Measurements from ENCODE around the gene SLC24A1. TPM values are rescaled to one million over a fixed set of nuclear protein-coding genes. Genes with fewer than 3 reads are reported as not detected.

The SLC24A1 gene
- total RNA-seq, 3 donors from 2014 or later: 9.5 to 12.3 (median 10.7) TPM

GRCh38 chr15:65641768-65642475 is 20.2 kb downstream of the SLC24A1 start:
- no peak overlapping the region for H3K4me3 ChIP-seq
- TF ChIP-seq, protein P1, sequence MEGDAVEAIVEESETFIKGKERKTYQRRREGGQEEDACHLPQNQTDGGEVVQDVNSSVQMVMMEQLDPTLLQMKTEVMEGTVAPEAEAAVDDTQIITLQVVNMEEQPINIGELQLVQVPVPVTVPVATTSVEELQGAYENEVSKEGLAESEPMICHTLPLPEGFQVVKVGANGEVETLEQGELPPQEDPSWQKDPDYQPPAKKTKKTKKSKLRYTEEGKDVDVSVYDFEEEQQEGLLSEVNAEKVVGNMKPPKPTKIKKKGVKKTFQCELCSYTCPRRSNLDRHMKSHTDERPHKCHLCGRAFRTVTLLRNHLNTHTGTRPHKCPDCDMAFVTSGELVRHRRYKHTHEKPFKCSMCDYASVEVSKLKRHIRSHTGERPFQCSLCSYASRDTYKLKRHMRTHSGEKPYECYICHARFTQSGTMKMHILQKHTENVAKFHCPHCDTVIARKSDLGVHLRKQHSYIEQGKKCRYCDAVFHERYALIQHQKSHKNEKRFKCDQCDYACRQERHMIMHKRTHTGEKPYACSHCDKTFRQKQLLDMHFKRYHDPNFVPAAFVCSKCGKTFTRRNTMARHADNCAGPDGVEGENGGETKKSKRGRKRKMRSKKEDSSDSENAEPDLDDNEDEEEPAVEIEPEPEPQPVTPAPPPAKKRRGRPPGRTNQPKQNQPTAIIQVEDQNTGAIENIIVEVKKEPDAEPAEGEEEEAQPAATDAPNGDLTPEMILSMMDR (IDR thresholded peaks at IDR 0.05): no peak
- TF ChIP-seq POLR2A (IDR thresholded peaks at IDR 0.05) (no peak), POLR2AphosphoS5 (IDR thresholded peaks at IDR 0.05) (no peak)
- no peaks in the 10 kb centered on the region for H3K4me1 ChIP-seq
- no peak overlapping the region for H3K27ac ChIP-seq
- no peaks in the 10 kb centered on the region for H3K36me3 ChIP-seq
- intact Hi-C loops (cut with DNase I; ENCODE audit: low total_unique reads): no loop called here
- no peaks in the 10 kb centered on the region for H3K9me3 ChIP-seq
- DNase-seq (ENCODE audit: low spot score in 2 of 2): no peak
- H3K27me3 ChIP-seq: no peaks in the 10 kb centered on the region

GRCh38 chr15:65642594-65642993 is 20.9 kb downstream of the SLC24A1 start:
- TF ChIP-seq, protein P1 (IDR thresholded peaks at IDR 0.05): no peak
- no peak for TF ChIP-seq POLR2AphosphoS5 (IDR thresholded peaks at IDR 0.05)
- Histone ChIP-seq H3K9me3 (no peaks in the 10 kb centered on the region), H3K36me3 (no peaks in the 10 kb centered on the region), H3K4me3 (no peak overlapping the region), H3K27ac (no peak overlapping the region), H3K4me1 (no peaks in the 10 kb centered on the region), H3K27me3 (no peaks in the 10 kb centered on the region)
- DNase-seq (ENCODE audit: low spot score in 2 of 2): no peak
- intact Hi-C loops (cut with DNase I; ENCODE audit: low total_unique reads): no loop called here

DNA sequence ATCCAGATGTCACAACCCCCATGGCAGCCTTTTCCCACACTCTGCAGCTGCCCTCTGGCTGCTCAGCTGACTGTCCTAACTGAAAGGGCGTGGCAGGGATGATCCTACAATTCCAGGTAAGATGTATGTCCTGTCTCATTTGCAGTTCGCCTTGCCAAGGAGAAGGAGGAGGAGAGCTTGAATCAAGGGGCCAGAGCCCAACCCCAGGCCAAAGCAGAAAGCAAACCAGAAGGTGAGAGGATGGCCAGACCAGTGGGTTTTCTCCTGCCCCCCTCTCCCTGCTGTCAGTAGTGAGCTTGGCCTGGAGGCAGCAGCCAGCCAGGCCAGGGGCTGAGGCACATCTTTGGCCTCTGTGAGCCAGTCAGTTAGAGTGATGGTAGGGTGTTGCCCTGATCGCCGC is 22.5 kb downstream of the SLC24A1 start:
- Histone ChIP-seq H3K27me3 (no peaks in the 10 kb centered on the region), H3K9me3 (no peaks in the 10 kb centered on the region), H3K4me1 (no peaks in the 10 kb centered on the region), H3K4me3 (no peak overlapping the region), H3K36me3 (no peaks in the 10 kb centered on the region), H3K27ac (no peak overlapping the region)
- DNase-seq (ENCODE audit: low spot score in 2 of 2): no peak
- no peak for TF ChIP-seq POLR2AphosphoS5 (IDR thresholded peaks at IDR 0.05)
- TF ChIP-seq POLR2A (IDR thresholded peaks at IDR 0.05): no peak
- TF ChIP-seq, protein P1 (IDR thresholded peaks at IDR 0.05): no peak
- intact Hi-C loops (cut with DNase I; ENCODE audit: low total_unique reads): no loop called here

DNA sequence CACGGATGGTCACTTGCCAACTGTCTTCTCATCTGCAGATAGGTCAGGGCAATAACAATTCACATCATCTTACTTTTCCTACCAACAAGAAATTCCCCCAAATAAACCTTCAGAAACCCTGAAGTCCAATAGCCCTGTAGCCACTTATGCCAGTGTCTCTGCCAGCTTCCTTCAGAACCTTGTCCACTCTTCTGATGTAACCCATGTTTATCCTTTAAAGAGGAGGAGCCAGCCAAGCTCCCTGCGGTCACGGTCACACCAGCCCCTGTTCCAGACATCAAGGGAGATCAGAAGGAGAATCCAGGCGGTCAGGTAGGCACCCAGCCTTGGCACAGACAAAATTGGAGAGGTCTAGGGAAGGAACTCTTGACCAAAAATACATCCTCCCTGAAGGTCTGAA is 23.7 kb downstream of the SLC24A1 start:
- intact Hi-C loops (cut with DNase I; ENCODE audit: low total_unique reads): loop anchor here (5.0 kb wide), 1 partner anchor 632 kb away; no protein-coding TSS in a partner anchor
- Histone ChIP-seq H3K27ac (no peak overlapping the region), H3K4me1 (no peaks in the 10 kb centered on the region), H3K36me3 (no peaks in the 10 kb centered on the region), H3K27me3 (no peaks in the 10 kb centered on the region), H3K4me3 (no peak overlapping the region), H3K9me3 (no peaks in the 10 kb centered on the region)
- TF ChIP-seq POLR2AphosphoS5 (IDR thresholded peaks at IDR 0.05) (no peak), POLR2A (IDR thresholded peaks at IDR 0.05) (no peak)
- TF ChIP-seq, protein P1 (IDR thresholded peaks at IDR 0.05): no peak
- no peak for DNase-seq (ENCODE audit: low spot score in 2 of 2)

DNA sequence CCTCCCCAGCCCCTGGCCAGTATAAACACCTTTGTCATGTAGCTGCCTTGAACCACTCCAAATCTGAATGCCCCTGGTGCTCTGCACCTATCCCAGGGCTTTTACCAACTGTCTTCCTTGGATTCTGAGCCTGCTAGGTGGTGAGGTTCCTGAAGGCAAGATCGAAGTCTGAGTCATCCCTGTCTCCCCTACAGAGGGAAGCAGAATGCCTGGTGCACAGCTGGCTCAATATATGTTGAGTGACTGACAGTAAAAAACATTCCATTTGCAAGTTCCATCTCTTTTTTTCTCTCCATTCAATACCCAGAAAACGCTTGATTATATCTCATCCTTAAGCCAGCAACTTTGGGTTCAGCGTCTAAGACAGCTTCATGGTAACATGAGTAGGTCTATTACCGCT is 24.7 kb downstream of the SLC24A1 start:
- Histone ChIP-seq H3K36me3 (no peaks in the 10 kb centered on the region), H3K27me3 (no peaks in the 10 kb centered on the region), H3K4me1 (peaks cover 0 to under 1% of the 10 kb centered on the region in 2 donors), H3K4me3 (no peak overlapping the region), H3K9me3 (no peaks in the 10 kb centered on the region), H3K27ac (no peak overlapping the region)
- no peak for TF ChIP-seq POLR2A (IDR thresholded peaks at IDR 0.05)
- TF ChIP-seq POLR2AphosphoS5 (IDR thresholded peaks at IDR 0.05): no peak
- TF ChIP-seq, protein P1 (IDR thresholded peaks at IDR 0.05): no peak
- DNase-seq (ENCODE audit: low spot score in 2 of 2): no peak
- intact Hi-C loops (cut with DNase I; ENCODE audit: low total_unique reads): loop anchor here (5.0 kb wide), 1 partner anchor 631 kb away; no protein-coding TSS in a partner anchor

Measured in breast epithelium (tissue), 4 donors.